ENCODE results near the gene TXK.

DNA sequence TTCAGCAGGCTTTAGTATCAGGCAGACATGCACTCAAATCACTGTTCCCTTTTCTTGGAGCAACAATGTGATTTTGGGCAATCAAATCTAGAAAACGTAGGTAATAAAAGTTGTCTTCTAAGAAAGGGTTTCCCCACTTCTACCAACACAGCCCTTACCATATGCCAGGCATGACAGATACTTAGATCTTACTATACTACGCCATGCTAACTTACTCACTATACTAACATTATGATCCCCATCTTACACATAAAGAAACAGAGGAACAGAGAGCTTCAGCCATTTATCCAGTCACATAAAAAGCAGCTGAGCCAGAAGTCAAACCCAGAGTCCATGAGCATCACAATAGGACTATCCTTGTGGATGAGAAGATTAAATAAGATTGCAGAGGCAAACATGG, 9.2 kb downstream of the TXK start:
- TF ChIP-seq, protein P1, sequence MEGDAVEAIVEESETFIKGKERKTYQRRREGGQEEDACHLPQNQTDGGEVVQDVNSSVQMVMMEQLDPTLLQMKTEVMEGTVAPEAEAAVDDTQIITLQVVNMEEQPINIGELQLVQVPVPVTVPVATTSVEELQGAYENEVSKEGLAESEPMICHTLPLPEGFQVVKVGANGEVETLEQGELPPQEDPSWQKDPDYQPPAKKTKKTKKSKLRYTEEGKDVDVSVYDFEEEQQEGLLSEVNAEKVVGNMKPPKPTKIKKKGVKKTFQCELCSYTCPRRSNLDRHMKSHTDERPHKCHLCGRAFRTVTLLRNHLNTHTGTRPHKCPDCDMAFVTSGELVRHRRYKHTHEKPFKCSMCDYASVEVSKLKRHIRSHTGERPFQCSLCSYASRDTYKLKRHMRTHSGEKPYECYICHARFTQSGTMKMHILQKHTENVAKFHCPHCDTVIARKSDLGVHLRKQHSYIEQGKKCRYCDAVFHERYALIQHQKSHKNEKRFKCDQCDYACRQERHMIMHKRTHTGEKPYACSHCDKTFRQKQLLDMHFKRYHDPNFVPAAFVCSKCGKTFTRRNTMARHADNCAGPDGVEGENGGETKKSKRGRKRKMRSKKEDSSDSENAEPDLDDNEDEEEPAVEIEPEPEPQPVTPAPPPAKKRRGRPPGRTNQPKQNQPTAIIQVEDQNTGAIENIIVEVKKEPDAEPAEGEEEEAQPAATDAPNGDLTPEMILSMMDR (IDR thresholded peaks at IDR 0.05): no peak
- TF ChIP-seq POLR2A (IDR thresholded peaks at IDR 0.05): no peak
